DMS153 (cell line): Measurements from ENCODE around the gene CLEC1B.
"Not testable (repeated sequence)": the region's sequence is repeated elsewhere in the genome, so short reads cannot be mapped to it uniquely, and the experiment has no call there.

Experiments used
- DNase-seq: peaks from one replicate; lab custom pipeline; 2025; lab: John Stamatoyannopoulos, UW

The CLEC1B gene

DNA sequence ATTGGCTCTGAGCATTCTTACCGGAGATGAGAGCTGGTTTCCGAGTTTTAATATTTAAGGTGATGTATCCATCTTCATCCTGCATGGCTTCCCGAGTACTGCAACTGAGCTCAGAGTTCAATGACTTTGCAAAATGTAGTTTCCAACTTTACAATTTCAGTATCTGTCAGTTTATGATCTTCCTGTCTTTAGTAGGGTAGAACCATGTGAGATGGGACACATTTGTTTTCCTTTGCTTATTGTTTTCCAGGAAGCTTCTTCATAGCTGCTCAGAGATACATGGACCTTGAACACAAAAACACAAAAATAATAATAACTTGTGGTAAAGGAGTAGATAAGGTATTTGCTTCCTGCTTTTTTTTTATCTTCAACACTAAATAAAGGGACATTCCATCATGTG is at the start of gene CLEC1B:
Gene CLEC1B (minus strand): TSS at position 106 of the 400 bp plus-strand sequence. CDS start 21 bp downstream, at position 85.
- no peak for DNase-seq

DNA sequence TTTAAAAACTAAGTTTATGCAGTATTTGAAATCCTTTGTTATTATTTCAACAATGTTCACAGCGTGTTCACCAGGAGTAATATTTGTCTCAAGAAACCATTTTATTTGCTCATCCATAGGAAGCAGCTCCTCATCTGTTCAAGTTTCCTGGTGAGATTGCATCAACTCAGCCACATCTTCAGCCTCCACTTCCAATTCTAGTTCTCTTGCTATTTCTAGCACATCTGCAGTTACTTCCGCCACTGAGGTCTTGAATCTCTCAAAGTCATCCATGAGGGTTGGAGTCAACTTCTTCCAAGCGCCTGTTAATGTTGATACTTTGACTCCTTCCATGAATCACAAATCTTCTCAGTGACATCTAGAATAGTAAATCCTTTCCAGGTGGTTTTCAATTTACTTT is 49.6 kb upstream of the CLEC1B start:
- no peak for DNase-seq

DNA sequence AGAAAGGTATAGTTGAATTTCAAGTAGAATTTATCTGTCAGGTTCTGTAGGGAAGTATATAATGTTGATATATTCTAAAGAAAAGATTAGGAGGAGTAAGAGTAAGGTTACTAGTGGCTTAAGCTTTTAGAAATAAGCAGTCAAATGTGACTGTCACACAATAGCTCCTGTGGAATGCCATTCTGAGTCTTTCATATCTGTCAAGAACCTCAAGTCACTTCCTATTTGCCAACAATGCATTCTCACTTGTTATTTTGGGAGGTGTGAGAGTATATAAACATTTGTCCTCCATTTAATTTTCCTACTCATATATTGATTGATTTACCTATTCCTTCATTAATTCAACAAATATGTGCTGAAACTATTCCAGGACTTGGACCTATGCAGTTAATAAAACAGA is 43.2 kb upstream of the CLEC1B start:
- DNase-seq, result no peak

DNA sequence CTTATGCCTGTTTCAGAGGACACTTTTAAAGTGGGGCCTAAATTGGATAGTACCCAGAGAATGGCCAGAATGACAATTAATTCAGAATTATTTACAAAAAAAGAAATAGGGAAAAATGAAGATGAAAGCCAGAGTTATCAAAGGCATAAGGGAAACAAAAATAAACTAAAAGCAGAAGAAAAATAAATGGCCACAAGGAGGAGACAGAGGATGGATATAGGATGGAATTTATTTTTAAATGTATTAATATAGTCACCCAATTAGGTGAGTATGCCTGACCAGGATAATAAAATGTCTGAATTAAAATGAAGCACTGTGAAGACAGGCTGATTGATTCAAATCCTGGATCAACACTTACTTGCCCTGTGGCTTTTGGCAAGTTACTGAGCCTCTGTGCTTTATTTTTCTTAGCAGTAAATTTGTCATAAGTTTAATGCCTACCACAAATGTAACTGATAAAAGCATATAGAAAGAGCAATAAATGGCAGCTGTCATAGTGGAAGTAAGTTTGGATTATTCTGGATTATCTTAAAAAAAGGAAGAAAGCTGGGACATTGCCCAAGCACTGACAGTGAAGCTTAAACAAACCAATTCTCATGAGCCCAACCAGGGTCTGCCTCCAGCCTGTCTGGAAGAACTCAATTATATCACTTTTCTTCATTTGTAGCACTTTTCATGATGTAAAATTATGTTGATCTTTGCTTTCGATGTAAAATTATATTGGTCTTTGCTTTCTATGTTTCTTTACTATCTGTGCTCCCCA is 35.0 kb upstream of the CLEC1B start:
- DNase-seq, result no peak

DNA sequence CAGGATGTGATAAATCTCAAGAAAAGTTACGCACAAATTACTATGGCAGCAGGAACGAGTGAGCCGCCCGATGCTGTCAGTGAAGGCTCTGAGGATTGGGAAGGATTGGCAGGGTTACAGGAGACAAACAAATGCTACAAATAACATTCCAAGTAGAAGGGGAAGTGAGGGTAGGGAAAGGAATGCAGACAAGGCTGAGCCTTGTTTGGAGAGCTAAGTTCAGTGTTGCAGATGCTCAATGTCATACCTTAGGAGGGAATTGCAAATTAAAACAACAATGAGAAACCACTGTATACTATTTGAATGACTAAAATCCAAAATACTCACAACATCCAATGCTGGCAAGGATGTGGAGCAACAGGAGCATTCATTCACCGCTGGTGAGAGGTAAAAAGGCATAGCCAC is 32.9 kb upstream of the CLEC1B start:
- DNase-seq, result no peak

DNA sequence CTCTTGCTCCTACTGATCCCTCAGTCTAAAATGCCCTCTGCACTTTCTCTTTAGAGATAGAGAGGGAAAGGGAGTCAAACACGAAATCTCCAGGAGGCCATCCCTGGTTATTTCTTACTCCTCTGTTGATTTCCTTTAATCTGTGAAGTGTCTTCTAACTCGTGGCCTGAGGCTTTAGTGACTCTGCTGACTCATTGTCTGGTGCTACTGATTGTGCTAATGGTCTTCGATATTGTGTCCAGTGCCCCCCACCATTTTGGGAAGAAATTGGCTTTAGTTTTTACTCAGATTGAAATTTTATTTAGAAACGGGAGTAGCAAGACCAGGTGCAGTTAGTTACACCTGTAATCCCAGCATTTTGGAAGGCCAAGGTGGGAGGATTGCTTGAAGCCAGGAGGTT is 32.4 kb upstream of the CLEC1B start:
- no peak for DNase-seq

DNA sequence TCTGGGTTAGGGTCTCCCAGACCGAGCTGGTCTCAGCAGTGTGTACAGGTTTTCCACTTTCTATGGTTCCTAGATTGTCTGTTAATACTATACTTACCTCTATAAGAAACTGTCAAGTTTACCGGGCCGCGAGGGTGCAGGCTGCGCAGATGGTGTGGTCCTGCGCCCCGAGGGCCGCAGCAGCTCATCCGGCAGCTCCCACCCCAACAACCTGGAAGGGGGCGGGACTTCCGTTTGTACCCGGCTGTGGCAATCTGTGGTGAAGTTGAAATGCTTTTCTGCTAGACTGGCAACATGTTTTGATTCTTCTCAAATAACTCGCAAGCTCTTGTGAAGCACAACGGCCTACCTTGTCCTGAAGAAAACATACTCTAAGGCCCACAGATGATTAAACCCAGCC is 31.5 kb upstream of the CLEC1B start, which contains the start of gene CLEC9A:
Gene CLEC9A (plus strand): TSS at position 237 of the 400 bp plus-strand sequence. CDS start 22,006 bp downstream, outside the sequence.
- no peak for DNase-seq

DNA sequence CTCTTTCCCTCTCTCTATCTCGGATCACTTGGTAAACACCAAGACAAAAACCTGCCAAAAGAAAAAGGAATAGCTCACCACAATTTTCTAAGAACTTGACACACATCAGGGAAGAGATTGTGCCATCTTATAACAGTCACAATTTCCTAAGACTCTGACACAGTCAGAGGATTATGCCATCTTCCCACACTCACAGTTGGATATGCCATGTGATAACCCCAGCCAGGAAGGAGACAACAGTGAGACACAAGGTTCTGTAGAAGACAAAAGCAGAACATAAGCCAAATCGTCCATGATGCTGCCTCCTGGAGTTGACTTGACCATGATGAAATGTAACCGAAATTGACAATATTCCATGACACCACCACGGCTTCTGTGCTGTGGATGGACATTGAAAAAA is 28.8 kb upstream of the CLEC1B start:
- DNase-seq, result no peak

DNA sequence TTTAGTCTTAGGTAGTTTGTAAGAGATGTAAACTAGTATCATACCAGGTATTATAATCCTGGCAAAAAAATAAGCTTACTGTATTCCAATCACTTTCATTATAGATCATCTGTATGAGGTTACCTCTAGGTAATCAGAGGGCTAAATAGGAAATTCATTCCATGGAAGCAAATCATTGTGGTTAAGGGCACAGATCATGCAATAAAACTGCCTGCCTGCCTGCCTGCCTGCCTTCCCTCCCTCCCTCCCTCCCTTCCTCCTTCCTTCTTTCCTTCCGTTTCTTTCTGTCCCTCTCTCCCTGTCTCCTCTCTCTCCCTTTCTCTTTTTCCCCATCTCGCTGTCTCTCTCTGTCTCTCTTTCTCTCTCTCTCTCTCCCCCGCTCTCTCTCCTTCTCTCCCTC is 28.4 kb upstream of the CLEC1B start:
- no peak for DNase-seq

DNA sequence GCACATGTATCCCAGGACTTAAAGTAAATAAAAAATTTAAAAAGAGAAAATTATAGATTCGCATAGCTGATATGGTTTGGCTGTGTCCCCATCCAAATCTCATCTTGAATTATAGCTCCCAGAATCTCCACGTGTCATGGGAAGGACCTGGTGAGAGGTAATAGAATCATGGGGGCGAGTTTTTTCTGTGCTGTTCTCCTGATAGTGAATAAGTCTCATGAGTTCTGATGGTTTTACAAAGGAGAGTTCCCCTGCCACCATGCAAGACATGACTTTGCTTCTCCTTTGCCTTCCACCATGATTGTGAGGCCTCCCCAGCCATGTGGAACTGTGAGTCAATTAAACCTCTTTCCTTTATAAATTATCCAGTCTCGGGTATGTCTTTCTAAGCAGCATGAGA is 27.7 kb upstream of the CLEC1B start:
- not testable (repeated sequence) for DNase-seq

DNA sequence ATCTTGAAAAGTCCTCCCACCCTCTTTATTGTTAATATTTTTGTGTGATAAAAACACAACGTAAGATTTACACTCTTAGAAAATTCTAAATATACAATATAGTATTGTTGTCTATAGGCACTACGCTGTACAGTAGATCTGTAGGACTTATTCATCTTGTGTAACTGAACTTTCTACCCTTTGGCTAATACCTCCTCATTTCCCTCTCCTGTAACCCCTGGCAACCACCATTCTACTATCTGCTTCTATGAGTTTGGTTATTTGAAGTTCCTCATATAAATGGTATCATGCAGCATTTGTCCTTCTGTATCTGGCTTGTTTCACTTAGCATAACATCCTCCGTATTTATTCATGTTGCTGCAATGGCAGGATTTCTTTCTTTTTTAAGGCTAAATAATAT is 26.3 kb upstream of the CLEC1B start:
- no peak for DNase-seq

DNA sequence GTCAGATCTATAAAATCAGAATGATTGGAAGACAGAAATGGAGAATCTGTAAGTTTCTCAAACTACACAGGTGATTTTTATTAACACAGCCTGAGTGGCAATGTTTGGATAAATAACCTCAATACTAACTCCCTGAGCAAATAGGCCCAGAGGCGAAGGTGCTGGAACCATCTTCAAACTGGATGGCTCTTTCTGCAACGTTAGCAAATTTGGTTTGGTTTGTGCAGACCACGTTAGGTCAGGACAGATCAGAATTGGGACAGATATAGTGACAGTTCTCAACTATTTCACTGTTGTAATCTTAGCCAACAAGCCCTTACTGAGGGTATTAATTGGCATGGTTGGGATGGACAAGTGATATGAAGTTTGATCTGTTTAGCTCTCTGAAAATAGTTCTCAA is 22.4 kb upstream of the CLEC1B start:
- no peak for DNase-seq

DNA sequence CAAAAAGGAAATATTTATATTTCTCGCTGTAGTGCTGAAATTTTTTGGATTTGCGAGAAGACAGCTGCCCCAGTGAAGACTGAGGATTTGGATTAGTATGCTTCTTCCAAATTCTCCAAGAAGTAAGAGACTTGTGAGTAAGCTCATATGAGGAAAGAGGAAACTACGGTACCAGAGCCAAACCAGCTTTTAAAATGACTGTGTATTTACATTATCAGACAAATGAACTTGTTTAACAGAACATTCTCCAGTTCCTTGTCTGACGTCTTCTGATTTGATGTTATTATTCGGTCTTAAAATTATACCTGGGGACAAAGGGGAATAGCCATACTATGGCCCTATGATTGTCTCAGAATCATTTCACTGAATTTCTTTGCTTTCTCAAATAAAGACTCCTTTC is 19.5 kb upstream of the CLEC1B start:
- no peak for DNase-seq

DNA sequence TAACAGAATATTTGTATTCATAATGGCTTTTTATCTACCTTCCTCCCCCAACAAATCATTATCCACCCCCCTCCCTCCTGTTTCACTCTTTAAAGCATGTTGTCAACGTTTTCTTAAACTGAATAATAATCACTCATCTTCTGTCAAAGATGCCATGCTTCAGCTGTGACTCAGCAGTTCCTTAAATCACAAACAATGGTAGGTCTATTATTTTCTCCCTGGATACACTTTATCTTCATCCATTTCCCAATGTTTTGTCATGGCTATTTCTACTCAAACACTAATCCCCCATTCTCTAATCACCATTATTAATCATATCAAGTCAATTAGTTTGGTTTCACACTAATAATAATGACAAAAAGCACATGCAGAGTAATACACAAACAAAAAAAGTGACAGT is 18.0 kb upstream of the CLEC1B start:
- DNase-seq, result no peak

DNA sequence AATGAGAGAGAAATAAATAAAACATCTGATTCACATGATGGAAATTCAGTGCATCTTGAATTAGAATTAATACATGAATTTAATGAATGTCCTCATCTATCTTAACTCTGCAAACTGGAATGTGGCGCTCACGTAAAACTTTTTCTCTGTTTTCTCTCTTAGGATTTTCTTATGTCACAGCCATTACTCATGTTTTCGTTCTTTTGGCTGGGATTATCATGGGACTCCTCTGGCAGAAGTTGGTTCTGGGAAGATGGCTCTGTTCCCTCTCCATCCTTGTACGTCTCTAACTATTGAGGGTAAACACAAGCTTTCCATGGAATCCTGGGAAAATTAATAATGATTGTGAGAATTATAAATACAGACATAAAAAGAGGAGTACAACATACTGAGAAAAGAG is 16.5 kb upstream of the CLEC1B start:
- no peak for DNase-seq

DNA sequence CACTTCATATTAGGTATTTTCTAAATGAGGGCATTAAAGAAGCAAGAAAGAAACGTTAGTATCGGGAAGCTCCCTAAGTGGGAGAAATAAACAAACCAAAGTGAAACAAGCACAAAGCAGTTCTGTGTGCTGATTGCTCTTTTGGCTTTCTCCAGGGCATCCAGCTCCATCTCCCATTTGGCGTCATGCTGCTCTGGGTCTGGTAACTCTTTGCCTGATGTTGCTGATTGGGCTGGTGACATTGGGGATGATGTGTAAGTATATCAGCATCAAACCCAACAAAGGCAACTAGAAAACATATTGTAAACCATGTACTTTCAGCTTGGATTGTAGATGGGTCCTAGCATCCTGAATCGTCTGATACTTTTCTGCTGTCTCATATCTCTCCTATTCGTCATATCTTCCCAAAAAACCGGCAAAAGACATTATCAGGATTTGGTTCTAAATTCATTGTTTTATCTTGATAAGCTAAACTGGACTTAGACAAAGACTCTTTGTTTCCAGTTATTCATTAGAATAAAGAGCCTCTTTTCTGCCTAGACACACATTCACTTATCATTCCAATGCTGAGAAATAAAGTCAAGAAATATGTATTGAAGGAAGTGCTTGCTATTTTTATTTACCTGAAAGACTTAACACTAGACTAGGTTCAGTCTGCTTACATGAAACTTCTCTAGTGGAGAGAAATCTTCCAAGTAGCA is 13.9 kb upstream of the CLEC1B start:
- no peak for DNase-seq

DNA sequence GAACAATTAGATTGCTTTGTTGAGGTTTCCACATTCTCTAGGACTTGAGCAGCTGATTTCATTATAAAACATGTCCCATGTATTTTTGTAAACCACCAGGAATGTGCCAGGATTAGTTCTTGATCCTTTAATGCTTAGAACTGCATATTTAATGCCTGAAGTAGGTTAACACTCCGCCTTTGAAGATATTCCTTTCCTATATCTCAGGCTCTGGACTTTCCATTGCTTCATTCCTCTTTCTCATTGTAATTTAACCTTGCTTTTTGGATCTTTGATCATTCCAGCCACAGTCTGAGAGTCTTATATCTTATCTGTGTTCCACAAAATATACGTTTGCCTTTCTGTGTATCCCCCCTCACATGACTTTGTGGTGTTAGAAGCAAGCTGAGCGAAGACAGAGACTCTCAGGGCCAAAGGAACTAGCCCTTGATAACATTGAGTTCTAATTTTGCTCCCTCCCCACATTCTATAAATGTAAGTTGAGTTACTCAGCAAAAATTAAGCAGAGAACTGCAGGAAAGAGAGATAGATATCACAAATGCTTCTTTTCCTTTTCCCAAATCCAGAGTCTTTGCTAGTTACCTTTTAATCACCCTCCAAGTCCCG is 2.4 kb upstream of the CLEC1B start:
- no peak for DNase-seq

DNA sequence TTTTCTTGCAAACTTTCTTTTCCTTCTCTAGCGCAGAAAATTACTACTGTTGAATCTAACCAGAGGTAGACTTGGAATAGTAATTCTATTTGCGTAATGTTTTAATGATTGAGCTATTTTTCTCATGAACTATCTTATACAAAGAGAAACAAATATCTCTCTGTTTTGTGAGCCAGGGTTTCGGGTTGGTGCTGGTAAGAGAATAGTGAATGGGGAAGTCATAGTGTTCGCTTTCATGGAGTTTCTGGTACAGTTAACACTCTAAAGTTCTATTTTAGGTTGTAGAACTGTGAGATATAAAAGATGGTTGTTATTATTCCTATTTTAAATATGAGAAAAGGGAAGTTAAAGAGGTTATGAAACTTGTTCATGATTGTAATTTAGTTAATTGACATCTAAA is 6.6 kb downstream of the CLEC1B start:
- no peak for DNase-seq

DNA sequence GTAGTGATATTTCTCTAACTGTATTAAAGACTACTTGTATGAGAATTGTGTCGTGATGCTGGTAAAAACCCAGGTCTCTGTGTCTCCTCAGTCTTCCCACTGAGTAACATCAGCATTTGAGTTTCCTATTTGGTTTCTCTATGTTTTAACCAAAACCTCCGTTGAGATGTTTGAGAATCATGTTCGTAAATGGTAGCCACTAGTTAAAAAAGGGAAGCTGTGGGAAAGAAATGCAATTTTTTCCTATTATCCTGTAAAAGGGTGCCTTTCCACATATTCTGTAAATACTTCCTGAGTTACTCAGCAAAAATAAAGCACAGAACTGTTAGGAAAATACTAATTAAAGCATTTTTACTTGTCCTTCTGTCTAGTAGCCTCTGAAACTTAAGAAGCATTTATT is 7.0 kb downstream of the CLEC1B start:
- DNase-seq, result no peak

DNA sequence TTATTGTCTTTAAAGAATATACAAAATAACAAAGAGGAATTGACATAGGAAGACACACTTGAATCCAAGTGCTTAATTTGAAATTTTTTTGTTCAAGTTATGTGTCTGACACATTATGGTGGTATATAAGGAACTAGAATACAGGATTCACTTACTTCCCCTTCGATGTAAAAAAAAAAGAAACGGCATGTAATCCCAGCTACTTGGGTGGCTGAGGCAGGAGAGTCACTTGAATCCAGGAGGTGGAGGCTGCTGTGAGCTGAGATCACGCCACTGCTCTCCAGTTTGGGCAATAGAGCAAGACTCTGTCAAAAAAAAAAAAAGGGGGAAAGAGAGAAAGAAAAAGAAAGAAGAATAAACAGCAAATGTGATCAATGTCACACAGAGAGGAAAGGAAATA is 18.8 kb downstream of the CLEC1B start:
- no peak for DNase-seq

DNA sequence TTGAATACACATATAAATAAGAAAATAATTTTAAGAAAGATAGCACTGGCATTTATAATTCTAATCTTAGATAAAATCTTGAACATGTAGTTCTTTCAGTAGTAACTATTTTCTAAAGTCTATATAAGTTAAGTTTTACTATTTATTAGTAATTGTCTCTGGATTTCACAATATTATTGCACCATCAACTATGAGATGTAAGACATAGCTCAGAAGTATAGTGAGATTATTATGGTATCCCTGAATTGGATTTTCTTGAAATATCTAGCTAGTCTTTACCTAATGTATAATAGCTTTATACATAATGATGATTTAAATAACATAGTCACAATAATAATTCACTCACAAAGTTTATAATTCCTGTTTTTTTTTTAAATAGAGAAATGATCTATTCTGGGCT is 21.0 kb downstream of the CLEC1B start:
- no peak for DNase-seq

DNA sequence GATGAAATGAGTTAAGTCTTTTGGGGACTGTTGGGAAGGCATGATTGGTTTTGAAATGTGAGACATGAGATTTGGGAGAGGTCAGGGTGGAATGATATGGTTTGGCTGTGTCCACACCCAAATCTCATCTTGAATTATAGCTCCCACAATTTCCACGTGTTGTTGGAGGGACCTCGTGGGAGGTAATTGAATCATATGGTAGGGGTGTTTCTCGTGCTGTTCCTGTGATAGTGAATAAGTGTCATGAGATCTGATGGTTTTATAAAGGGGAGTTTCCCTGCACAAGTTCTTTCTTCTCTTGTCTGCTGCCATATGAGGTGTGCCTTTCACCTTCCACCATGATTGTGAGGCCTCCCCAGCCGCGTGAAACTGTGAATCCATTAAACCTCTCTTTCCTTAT is 22.3 kb downstream of the CLEC1B start:
- DNase-seq, result not testable (repeated sequence)

DNA sequence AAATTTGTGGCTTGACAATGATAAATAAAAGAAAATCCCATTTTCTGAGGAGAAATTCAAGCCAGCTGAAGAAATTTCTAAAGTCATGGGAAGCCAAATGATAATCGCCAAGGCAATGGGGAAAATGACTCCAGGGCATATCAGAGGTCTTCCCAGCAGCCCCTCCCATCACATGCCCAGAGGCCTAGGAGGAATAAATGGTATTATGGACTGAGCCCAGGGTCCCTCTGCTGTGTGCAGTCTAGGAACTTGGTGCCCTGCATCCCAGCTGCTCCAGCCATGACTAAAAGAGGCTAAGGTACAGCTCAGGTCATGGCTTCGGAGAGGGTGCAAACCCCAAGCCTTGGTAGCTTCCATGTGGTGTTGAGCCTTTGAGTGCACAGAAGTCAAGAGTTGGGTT is 23.3 kb downstream of the CLEC1B start:
- DNase-seq, result no peak
